Colonic mucosa (tissue), 4 donors: Measurements from ENCODE around the gene PPP2R3B. TPM values are rescaled to one million over a fixed set of nuclear protein-coding genes. Genes with fewer than 3 reads are reported as not detected.
"Not testable (repeated sequence)": the region's sequence is repeated elsewhere in the genome, so short reads cannot be mapped to it uniquely, and the experiment has no call there.

ENCODE experiments used
- DNase-seq: peaks from one replicate; pipeline ENCODE4 v3.0.0-alpha.2; 2020
- H3K27ac ChIP-seq: fragments of 200-600 bp; one replicate; pipeline ENCODE4 v1.8.0; 2021
- H3K27me3 ChIP-seq: fragments of 200-600 bp; one replicate; pipeline ENCODE4 v1.8.0; 2021
- H3K36me3 ChIP-seq: fragments of 200-600 bp; one replicate; pipeline ENCODE4 v1.8.0; 2021
- H3K4me1 ChIP-seq: fragments of 200-600 bp; one replicate; pipeline ENCODE4 v1.8.0; 2021; ENCODE audit warnings: mild to moderate bottlenecking
- H3K4me3 ChIP-seq: fragments of 200-600 bp; one replicate; pipeline ENCODE4 v1.8.0; 2021
- H3K9ac ChIP-seq, 2 donors: one replicate each; pipeline ENCODE4 v1.7.0; 2013; ENCODE audit warnings: control low read depth in 2 of 2, low read depth in 2 of 2, low read length in 2 of 2
- H3K9me3 ChIP-seq: fragments of 200-600 bp; one replicate; pipeline ENCODE4 v1.8.0; 2021
- CTCF ChIP-seq: fragments of 200-600 bp; IDR thresholded peaks from one replicate; pipeline ENCODE4 v1.8.0; 2022; ENCODE audit warnings: antibody characterized with exemption, mild to moderate bottlenecking
- intact Hi-C: fragments of 100-400 bp; cut with DNase I; formaldehyde crosslinking; loops from one replicate; pipeline ENCODE4 v1.14.1; 2022
- total RNA-seq, 2 donors: library from RNA; stranded (reverse); fragmentation: NEBNext Ultra II Directional in 1 of 2; extraction: Animal tissue kit (Norgen Biotek cat#: 25700) in 1 of 2; gene quantifications; one replicate each; pipeline ENCODE4 v1.2.1, GENCODE V29; 2021
- donor health status: healthy.
- donor health status: DM: no; HTN: no; CAD: no.
- donor health status: DM: no; HTN: no; CAD: no.

The PPP2R3B gene
- total RNA-seq, 2 donors from 2014 or later = 8.7 to 22.9 TPM

GRCh38 chrX:425056-425455 is 38.3 kb upstream of the PPP2R3B start:
- TF ChIP-seq CTCF = no peak
- intact Hi-C loops = no loop called here
- Histone ChIP-seq H3K27ac (no peak overlapping the region), H3K27me3 (no peaks in the 10 kb centered on the region), H3K9me3 (no peaks in the 10 kb centered on the region), H3K9ac (no peak overlapping the region), H3K4me3 (no peak overlapping the region), H3K4me1 (no peaks in the 10 kb centered on the region), H3K36me3 (no peaks in the 10 kb centered on the region)
- no peak for DNase-seq

GRCh38 chrX:421646-422391 is 35.1 kb upstream of the PPP2R3B start:
- Histone ChIP-seq H3K36me3 (no peaks in the 10 kb centered on the region), H3K9me3 (no peaks in the 10 kb centered on the region), H3K4me1 (no peaks in the 10 kb centered on the region), H3K27me3 (no peaks in the 10 kb centered on the region), H3K27ac (no peak overlapping the region), H3K4me3 (no peak overlapping the region), H3K9ac (no peak overlapping the region)
- no peak for TF ChIP-seq CTCF
- intact Hi-C loops = no loop called here
- DNase-seq = no peak

- no peaks in the 10 kb centered on the region for H3K36me3 ChIP-seq
- H3K9ac ChIP-seq = no peak overlapping the region
- H3K4me1 ChIP-seq = no peaks in the 10 kb centered on the region
- DNase-seq = no peak
- H3K27ac ChIP-seq = no peak overlapping the region
- H3K4me3 ChIP-seq = no peak overlapping the region
- H3K27me3 ChIP-seq = no peaks in the 10 kb centered on the region
- H3K9me3 ChIP-seq = no peaks in the 10 kb centered on the region
- intact Hi-C loops = no loop called here
- TF ChIP-seq CTCF = no peak
Observed at GRCh38 chrX:420496-421223, 34.0 kb upstream of the PPP2R3B start.

- no peak for TF ChIP-seq CTCF
- Histone ChIP-seq H3K27me3 (no peaks in the 10 kb centered on the region), H3K4me1 (no peaks in the 10 kb centered on the region), H3K36me3 (no peaks in the 10 kb centered on the region), H3K27ac (no peak overlapping the region), H3K9me3 (no peaks in the 10 kb centered on the region), H3K9ac (no peak overlapping the region), H3K4me3 (no peak overlapping the region)
- DNase-seq = no peak
- intact Hi-C loops = no loop called here
Observed at GRCh38 chrX:418927-419729, 32.4 kb upstream of the PPP2R3B start.

- H3K27me3 ChIP-seq, DNase-seq, H3K4me3 ChIP-seq, H3K4me1 ChIP-seq, H3K9me3 ChIP-seq, H3K9ac ChIP-seq, intact Hi-C loops, H3K36me3 ChIP-seq, H3K27ac ChIP-seq: not testable (repeated sequence)
Observed at GRCh38 chrX:415498-415897, 28.8 kb upstream of the PPP2R3B start.
